Measurements from ENCODE around the gene LMX1B. TPM values are rescaled to one million over a fixed set of nuclear protein-coding genes. Genes with fewer than 3 reads are reported as not detected.

Gene LMX1B
- polyA plus RNA-seq, 1 donor from 2014 or later: not detected

GRCh38 chr9:126638571-126639132 is 24.9 kb downstream of the LMX1B start:
- no peaks in the 10 kb centered on the region for H3F3A ChIP-seq (ENCODE audit: insufficient read depth, low read length, poor library complexity, severe bottlenecking)
- H3K27me3 ChIP-seq (ENCODE audit: insufficient read depth, low read depth, low read length): peaks cover 8% of the 10 kb centered on the region
- no peaks in the 10 kb centered on the region for H4K20me1 ChIP-seq (ENCODE audit: insufficient read depth)
- H3K4me3 ChIP-seq (ENCODE audit: low read length): peak overlapping the region; percentile 54
- TF ChIP-seq POLR2AphosphoS5 (IDR thresholded peaks at IDR 0.05): peak; percentile 54
- TF ChIP-seq MXI1 (conservative IDR thresholded peaks at IDR 0.05; ENCODE audit: poor library complexity, severe bottlenecking): no peak
- TF ChIP-seq SMC3 (conservative IDR thresholded peaks at IDR 0.05; ENCODE audit: poor library complexity): peak; percentile 18
- H3K9ac ChIP-seq (ENCODE audit: low read length): peak overlapping the region; percentile 44
- H3K36me3 ChIP-seq (ENCODE audit: insufficient read depth, low read length): no peaks in the 10 kb centered on the region
- H2AFZ ChIP-seq (ENCODE audit: low read depth, low read length): peak overlapping the region; percentile 25
- H3K4me2 ChIP-seq (ENCODE audit: low read length): peak overlapping the region; percentile 82
- no peaks in the 10 kb centered on the region for H3K9me3 ChIP-seq (ENCODE audit: low read length)
- H3K79me2 ChIP-seq (replicated peaks; ENCODE audit: insufficient read depth, low read length): no peaks in the 10 kb centered on the region
- H3K27ac ChIP-seq (ENCODE audit: low read length): peak overlapping the region; percentile 54
- H3K9me2 ChIP-seq (ENCODE audit: insufficient read depth, low read length): no peaks in the 10 kb centered on the region

- H3K27me3 ChIP-seq (ENCODE audit: insufficient read depth, low read depth, low read length): peaks cover 8% of the 10 kb centered on the region
- peak overlapping the region; percentile 54 for H3K4me3 ChIP-seq (ENCODE audit: low read length)
- TF ChIP-seq, protein P1, sequence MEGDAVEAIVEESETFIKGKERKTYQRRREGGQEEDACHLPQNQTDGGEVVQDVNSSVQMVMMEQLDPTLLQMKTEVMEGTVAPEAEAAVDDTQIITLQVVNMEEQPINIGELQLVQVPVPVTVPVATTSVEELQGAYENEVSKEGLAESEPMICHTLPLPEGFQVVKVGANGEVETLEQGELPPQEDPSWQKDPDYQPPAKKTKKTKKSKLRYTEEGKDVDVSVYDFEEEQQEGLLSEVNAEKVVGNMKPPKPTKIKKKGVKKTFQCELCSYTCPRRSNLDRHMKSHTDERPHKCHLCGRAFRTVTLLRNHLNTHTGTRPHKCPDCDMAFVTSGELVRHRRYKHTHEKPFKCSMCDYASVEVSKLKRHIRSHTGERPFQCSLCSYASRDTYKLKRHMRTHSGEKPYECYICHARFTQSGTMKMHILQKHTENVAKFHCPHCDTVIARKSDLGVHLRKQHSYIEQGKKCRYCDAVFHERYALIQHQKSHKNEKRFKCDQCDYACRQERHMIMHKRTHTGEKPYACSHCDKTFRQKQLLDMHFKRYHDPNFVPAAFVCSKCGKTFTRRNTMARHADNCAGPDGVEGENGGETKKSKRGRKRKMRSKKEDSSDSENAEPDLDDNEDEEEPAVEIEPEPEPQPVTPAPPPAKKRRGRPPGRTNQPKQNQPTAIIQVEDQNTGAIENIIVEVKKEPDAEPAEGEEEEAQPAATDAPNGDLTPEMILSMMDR (IDR thresholded peaks at IDR 0.05; ENCODE audit: poor library complexity, severe bottlenecking): no peak
- TF ChIP-seq POLR2AphosphoS5 (IDR thresholded peaks at IDR 0.05): no peak
- TF ChIP-seq SMC3 (conservative IDR thresholded peaks at IDR 0.05; ENCODE audit: poor library complexity): no peak
- no peak for TF ChIP-seq RAD21 (conservative IDR thresholded peaks at IDR 0.05)
- no peak for TF ChIP-seq MXI1 (conservative IDR thresholded peaks at IDR 0.05; ENCODE audit: poor library complexity, severe bottlenecking)
- no peak for TF ChIP-seq TAF1 (IDR thresholded peaks at IDR 0.05; ENCODE audit: low read depth)
Observed at GRCh38 chr9:126639318-126640000, 25.7 kb downstream of the LMX1B start.

DNA sequence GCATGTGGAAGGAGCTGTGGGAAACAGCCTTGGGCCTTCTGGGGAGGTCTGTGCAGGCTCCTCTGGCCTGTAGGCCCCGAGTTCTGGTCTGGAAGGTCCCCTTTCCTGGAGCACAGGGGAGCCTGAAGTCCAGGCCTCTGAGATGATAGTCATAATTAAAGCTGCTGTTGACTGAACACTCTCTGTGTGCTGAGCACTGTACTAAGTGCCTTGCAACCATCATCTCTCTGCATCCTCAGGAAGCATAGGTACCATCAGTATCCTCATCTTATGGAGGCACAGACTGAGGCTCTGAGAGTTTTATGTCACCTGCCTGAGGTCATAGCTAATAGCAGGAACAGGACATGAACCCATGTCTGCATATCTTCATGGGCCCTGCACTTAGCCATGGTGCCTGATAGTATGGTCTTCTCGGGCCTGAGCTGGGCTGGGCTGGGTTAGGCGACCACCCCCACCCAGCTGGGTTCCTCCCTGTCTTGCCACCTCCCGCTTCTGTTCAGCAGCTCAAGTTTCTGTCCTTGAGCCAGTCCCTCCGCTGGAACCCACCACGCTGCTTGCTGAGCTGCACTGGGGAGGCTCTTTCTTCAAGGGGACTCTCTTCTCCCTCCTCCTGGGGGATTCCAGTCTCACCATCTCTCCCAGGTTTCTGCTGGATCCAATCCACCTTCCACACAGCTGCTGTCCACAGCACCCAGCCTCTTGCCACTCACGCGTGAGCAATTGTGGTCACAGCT is 27.6 kb downstream of the LMX1B start:
- H3K9ac ChIP-seq (ENCODE audit: low read length): no peak overlapping the region
- H3K27ac ChIP-seq (ENCODE audit: low read length): no peak overlapping the region
- no peaks in the 10 kb centered on the region for H4K20me1 ChIP-seq (ENCODE audit: insufficient read depth)
- TF ChIP-seq TAF1 (IDR thresholded peaks at IDR 0.05; ENCODE audit: low read depth): no peak
- TF ChIP-seq MXI1 (conservative IDR thresholded peaks at IDR 0.05; ENCODE audit: poor library complexity, severe bottlenecking): no peak
- no peak for TF ChIP-seq EP300 (conservative IDR thresholded peaks at IDR 0.05; ENCODE audit: poor library complexity, severe bottlenecking)
- TF ChIP-seq, protein P2, sequence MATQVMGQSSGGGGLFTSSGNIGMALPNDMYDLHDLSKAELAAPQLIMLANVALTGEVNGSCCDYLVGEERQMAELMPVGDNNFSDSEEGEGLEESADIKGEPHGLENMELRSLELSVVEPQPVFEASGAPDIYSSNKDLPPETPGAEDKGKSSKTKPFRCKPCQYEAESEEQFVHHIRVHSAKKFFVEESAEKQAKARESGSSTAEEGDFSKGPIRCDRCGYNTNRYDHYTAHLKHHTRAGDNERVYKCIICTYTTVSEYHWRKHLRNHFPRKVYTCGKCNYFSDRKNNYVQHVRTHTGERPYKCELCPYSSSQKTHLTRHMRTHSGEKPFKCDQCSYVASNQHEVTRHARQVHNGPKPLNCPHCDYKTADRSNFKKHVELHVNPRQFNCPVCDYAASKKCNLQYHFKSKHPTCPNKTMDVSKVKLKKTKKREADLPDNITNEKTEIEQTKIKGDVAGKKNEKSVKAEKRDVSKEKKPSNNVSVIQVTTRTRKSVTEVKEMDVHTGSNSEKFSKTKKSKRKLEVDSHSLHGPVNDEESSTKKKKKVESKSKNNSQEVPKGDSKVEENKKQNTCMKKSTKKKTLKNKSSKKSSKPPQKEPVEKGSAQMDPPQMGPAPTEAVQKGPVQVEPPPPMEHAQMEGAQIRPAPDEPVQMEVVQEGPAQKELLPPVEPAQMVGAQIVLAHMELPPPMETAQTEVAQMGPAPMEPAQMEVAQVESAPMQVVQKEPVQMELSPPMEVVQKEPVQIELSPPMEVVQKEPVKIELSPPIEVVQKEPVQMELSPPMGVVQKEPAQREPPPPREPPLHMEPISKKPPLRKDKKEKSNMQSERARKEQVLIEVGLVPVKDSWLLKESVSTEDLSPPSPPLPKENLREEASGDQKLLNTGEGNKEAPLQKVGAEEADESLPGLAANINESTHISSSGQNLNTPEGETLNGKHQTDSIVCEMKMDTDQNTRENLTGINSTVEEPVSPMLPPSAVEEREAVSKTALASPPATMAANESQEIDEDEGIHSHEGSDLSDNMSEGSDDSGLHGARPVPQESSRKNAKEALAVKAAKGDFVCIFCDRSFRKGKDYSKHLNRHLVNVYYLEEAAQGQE (IDR thresholded peaks at IDR 0.05; ENCODE audit: borderline replicate concordance): no peak
- TF ChIP-seq RAD21 (conservative IDR thresholded peaks at IDR 0.05): no peak
- TF ChIP-seq, protein P1 (IDR thresholded peaks at IDR 0.05; ENCODE audit: poor library complexity, severe bottlenecking): no peak
- TF ChIP-seq SMC3 (conservative IDR thresholded peaks at IDR 0.05; ENCODE audit: poor library complexity): no peak
- no peak for TF ChIP-seq POLR2AphosphoS5 (IDR thresholded peaks at IDR 0.05)
- no peak for TF ChIP-seq EZH2 (IDR thresholded peaks at IDR 0.05; ENCODE audit: borderline replicate concordance, insufficient read depth, low read length, poor library complexity, severe bottlenecking)
- no peak overlapping the region for H3K4me2 ChIP-seq (ENCODE audit: low read length)
- no peak overlapping the region for H3K4me3 ChIP-seq (ENCODE audit: low read length)
- no peaks in the 10 kb centered on the region for H3K9me3 ChIP-seq (ENCODE audit: low read length)
- no peaks in the 10 kb centered on the region for H3K79me2 ChIP-seq (replicated peaks; ENCODE audit: insufficient read depth, low read length)
- no peaks in the 10 kb centered on the region for H3K36me3 ChIP-seq (ENCODE audit: insufficient read depth, low read length)
- no peaks in the 10 kb centered on the region for H3F3A ChIP-seq (ENCODE audit: insufficient read depth, low read length, poor library complexity, severe bottlenecking)
- H3K9me2 ChIP-seq (ENCODE audit: insufficient read depth, low read length): no peaks in the 10 kb centered on the region
- peaks cover 4% of the 10 kb centered on the region for H3K27me3 ChIP-seq (ENCODE audit: insufficient read depth, low read depth, low read length)
- no peak overlapping the region for H2AFZ ChIP-seq (ENCODE audit: low read depth, low read length)

More at GRCh38 chr9:126639318-126640000, 25.7 kb downstream of the LMX1B start:
- H3K4me2 ChIP-seq (ENCODE audit: low read length): peak overlapping the region; percentile 82
- no peaks in the 10 kb centered on the region for H3K9me3 ChIP-seq (ENCODE audit: low read length)
- no peaks in the 10 kb centered on the region for H4K20me1 ChIP-seq (ENCODE audit: insufficient read depth)
- no peaks in the 10 kb centered on the region for H3K9me2 ChIP-seq (ENCODE audit: insufficient read depth, low read length)
- H2AFZ ChIP-seq (ENCODE audit: low read depth, low read length): no peak overlapping the region
- H3K9ac ChIP-seq (ENCODE audit: low read length): peak overlapping the region; percentile 44
- H3K79me2 ChIP-seq (replicated peaks; ENCODE audit: insufficient read depth, low read length): no peaks in the 10 kb centered on the region
- H3F3A ChIP-seq (ENCODE audit: insufficient read depth, low read length, poor library complexity, severe bottlenecking): no peaks in the 10 kb centered on the region
- H3K27ac ChIP-seq (ENCODE audit: low read length): peak overlapping the region; percentile 54
- H3K36me3 ChIP-seq (ENCODE audit: insufficient read depth, low read length): no peaks in the 10 kb centered on the region

All from neural cell (in vitro differentiated cells).